SK-N-MC (cell line): ENCODE measurements around the gene GNG12.

Experiments used
- DNase-seq: peaks from one replicate; pipeline ENCODE4 v3.0.0-alpha.2; 2011; ENCODE audit warnings: low read depth, low spot score
- H3K27ac ChIP-seq: fragments of 200-600 bp; sonication (generic); 2 replicates; pipeline ENCODE4 v1.5.1; 2016; ENCODE audit warnings: mixed run types
- H3K36me3 ChIP-seq: fragments of 200-600 bp; sonication (generic); 2 replicates; pipeline ENCODE4 v1.6.1; 2017; ENCODE audit warnings: antibody characterized with exemption, low read length, mixed read lengths; ENCODE audit not compliant: insufficient read depth
- H3K4me3 ChIP-seq: fragments of 200-600 bp; sonication (generic); 2 replicates; pipeline ENCODE4 v1.5.1; 2016
- H3K9ac ChIP-seq: fragments of 200-600 bp; sonication (generic); 2 replicates; pipeline ENCODE4 v1.8.0; 2017; ENCODE audit warnings: mixed run types, mixed read lengths; ENCODE audit not compliant: insufficient read length
- H3K9me3 ChIP-seq: fragments of 200-600 bp; sonication (generic); 2 replicates; pipeline ENCODE4 v1.6.1; 2017; ENCODE audit warnings: low read depth, mild to moderate bottlenecking, antibody characterized with exemption, low read length, moderate library complexity, mixed read lengths
- EZH2 ChIP-seq: fragments of 200-600 bp; sonication (generic); IDR thresholded peaks from one replicate; pipeline ENCODE4 v1.6.1; 2017; ENCODE audit warnings: antibody characterized with exemption
- FOXP2 ChIP-seq: optimal IDR thresholded peaks from 2 replicates; pipeline ENCODE3; 2011; ENCODE audit warnings: mild to moderate bottlenecking, moderate library complexity; ENCODE audit not compliant: insufficient read depth; ENCODE audit errors: extremely low read length, control extremely low read depth
- POLR2AphosphoS5 ChIP-seq: IDR thresholded peaks from 2 replicates; pipeline ENCODE4 v1.6.1; 2012; ENCODE audit warnings: mild to moderate bottlenecking, low read depth, low read length, borderline replicate concordance

GNG12 gene

GRCh38 chr1:67700220-67700619 lies 133.0 kb downstream of the GNG12 start:
- Histone ChIP-seq H3K36me3 (no peaks in the 10 kb centered on the region), H3K9me3 (no peaks in the 10 kb centered on the region), H3K4me3 (no peak overlapping the region), H3K9ac (no peak overlapping the region), H3K27ac (no peak overlapping the region)
- TF ChIP-seq FOXP2: no peak
- no peak for TF ChIP-seq POLR2AphosphoS5
- TF ChIP-seq EZH2: no peak
- DNase-seq: no peak

- no peak overlapping the region for H3K4me3 ChIP-seq
- no peak overlapping the region for H3K9ac ChIP-seq
- no peaks in the 10 kb centered on the region for H3K36me3 ChIP-seq
- no peak for DNase-seq
- TF ChIP-seq FOXP2 (no peak), EZH2 (no peak), POLR2AphosphoS5 (no peak)
- no peaks in the 10 kb centered on the region for H3K9me3 ChIP-seq
- H3K27ac ChIP-seq: no peak overlapping the region
Measured at GRCh38 chr1:67696708-67697107, 136.6 kb downstream of the GNG12 start.

DNA sequence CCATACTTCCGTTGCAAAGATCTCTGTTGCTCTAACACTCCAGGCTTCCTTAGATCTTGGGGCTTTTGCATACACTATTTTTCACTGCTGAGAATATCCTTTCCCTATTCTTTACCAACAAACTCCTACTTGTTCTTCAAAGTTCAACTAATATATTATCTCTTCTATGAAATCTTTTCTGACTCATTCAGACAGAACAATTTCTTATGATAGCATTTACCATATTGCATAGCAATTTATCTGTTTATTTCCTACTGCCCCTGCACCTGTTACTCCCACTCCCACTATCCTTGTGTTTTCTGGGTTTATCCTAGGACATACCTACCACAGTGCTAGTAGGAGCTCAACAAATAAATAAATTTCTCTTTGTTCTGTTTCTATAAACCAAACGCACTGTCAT lies 137.3 kb downstream of the GNG12 start:
- Histone ChIP-seq H3K36me3 (no peaks in the 10 kb centered on the region), H3K4me3 (no peak overlapping the region), H3K27ac (no peak overlapping the region), H3K9me3 (no peaks in the 10 kb centered on the region), H3K9ac (no peak overlapping the region)
- no peak for DNase-seq
- no peak for TF ChIP-seq FOXP2
- TF ChIP-seq POLR2AphosphoS5: no peak
- TF ChIP-seq EZH2: no peak

- H3K27ac ChIP-seq: no peak overlapping the region
- DNase-seq: no peak
- peaks cover 16% of the 10 kb centered on the region for H3K36me3 ChIP-seq
- no peak for TF ChIP-seq FOXP2
- TF ChIP-seq EZH2: no peak
- no peak for TF ChIP-seq POLR2AphosphoS5
- no peaks in the 10 kb centered on the region for H3K9me3 ChIP-seq
- H3K4me3 ChIP-seq: no peak overlapping the region
- no peak overlapping the region for H3K9ac ChIP-seq
Measured at GRCh38 chr1:67691712-67692111, 141.6 kb downstream of the GNG12 start.

DNA sequence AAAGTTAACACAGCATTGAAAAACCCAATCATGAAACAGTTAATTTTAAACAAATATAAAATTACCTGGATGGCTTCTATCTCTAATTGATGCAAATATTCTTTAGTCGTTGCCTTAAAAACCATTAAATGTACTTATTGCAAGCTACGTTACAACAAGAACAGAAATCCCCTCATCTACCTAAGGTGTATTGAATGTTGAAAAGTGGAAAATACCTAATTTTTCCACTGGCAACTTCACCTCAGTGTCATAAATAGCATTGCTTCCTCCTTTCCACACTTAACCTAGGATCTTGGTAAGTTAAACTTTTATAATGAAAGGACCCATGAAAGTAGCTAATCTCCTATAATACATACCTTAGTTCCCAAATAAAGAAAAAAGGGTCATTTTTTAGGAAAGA lies 142.9 kb downstream of the GNG12 start:
- Histone ChIP-seq H3K4me3 (no peak overlapping the region), H3K36me3 (peaks cover 16% of the 10 kb centered on the region), H3K9ac (no peak overlapping the region), H3K9me3 (no peaks in the 10 kb centered on the region), H3K27ac (no peak overlapping the region)
- no peak for TF ChIP-seq EZH2
- no peak for TF ChIP-seq FOXP2
- no peak for TF ChIP-seq POLR2AphosphoS5
- no peak for DNase-seq

DNA sequence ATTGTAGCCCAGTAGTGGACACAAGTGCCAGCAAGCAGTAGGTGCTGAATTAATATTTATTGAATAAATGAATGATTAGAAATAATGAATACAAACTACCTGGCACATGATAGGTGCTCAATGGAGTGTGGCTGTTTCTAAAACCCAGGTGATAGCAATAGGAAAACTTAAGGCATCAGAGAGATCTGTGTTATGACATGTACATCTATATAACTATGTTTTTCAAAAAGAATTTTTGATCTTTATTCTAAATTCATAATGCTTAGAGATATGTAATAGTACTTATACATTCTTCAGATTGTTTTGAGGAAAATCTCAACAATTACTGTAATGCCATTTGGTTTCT lies 143.3 kb downstream of the GNG12 start:
- TF ChIP-seq FOXP2 (no peak), POLR2AphosphoS5 (no peak), EZH2 (no peak)
- H3K27ac ChIP-seq: no peak overlapping the region
- no peak overlapping the region for H3K4me3 ChIP-seq
- no peak overlapping the region for H3K9ac ChIP-seq
- no peak for DNase-seq
- peaks cover 16% of the 10 kb centered on the region for H3K36me3 ChIP-seq
- H3K9me3 ChIP-seq: no peaks in the 10 kb centered on the region

DNA sequence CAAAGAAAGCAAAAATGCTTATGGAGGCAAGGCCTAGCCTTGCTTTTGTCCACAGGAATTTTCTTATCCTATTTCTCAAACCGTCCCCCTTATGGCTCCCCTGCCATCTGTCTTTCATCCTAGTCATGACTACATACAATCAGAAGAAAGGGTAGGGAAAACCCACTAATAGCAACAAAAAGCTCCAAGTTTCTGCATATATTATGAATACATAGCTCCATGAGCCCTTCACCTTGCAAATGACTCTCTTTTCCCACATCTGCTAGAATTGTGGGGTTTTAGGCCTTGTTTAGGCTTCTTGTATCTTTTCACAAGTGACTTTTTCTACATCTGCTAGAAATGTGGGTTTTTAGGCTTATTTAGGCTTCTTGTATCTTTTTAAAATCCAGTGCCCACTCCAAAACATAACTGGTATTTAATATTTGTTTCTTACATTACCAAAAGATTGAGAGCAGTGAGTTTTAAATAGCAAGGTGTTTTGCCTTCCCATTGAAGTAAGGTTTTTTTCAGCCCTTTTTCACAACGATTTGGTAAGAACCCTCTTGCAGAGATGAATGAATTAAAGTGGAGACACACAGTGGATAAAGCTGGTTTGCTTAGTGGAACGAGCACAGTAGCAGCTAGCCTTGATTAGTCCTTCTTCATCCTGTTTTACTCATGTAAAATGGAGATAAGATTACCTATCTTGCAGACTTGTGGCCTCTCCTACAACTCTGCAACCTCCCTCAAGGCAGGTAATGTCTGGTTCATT lies 143.8 kb downstream of the GNG12 start:
- Histone ChIP-seq H3K27ac (no peak overlapping the region), H3K9ac (no peak overlapping the region), H3K36me3 (peaks cover 16% of the 10 kb centered on the region), H3K4me3 (no peak overlapping the region), H3K9me3 (no peaks in the 10 kb centered on the region)
- DNase-seq: no peak
- TF ChIP-seq POLR2AphosphoS5 (no peak), EZH2 (no peak), FOXP2 (no peak)

DNA sequence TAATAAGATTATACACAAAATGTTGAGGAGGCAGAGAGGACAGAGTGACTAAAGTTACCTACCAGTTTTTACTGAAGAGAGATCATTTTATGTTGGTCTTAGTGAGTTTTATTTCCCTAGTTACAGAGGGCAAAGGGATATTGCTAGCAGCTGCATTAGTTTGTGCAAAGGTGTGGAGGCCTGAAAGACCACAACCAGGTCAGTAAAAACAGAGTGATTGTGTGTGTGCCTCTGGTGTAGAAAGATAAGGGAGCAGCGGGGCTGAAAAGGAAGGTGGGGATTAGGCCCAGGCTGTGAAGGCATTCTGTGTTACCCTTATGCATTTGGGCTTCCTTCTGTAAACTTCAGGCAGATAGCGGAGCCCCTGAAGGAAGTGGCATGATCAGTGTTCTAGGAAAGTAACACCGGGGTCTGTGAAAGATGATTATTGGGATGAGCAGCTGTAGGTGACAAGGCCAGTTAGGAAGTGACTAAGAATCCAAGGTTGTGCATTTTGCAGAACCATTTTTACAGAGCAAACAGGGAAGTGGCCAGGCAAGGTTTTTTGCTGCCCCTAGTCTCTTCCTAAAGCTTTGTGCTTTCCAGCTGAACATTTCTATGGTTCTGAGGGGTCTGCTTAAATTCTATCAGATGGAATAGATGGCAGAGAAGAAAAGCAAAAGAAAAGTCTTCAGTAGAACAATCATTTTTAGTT lies 144.6 kb downstream of the GNG12 start:
- H3K9ac ChIP-seq: no peak overlapping the region
- DNase-seq: no peak
- H3K4me3 ChIP-seq: no peak overlapping the region
- peaks cover 16% of the 10 kb centered on the region for H3K36me3 ChIP-seq
- no peak for TF ChIP-seq POLR2AphosphoS5
- TF ChIP-seq EZH2: no peak
- TF ChIP-seq FOXP2: no peak
- no peak overlapping the region for H3K27ac ChIP-seq
- H3K9me3 ChIP-seq: no peaks in the 10 kb centered on the region
